LNCAP (cell line): ENCODE measurements around the gene BZW1.

ENCODE experiments used
- CTCF ChIP-seq: fragments of 450-650 bp; IDR thresholded peaks from 2 replicates; pipeline ENCODE4 v1.5.1; 2017; ENCODE audit warnings: mild to moderate bottlenecking

Gene BZW1

GRCh38 chr2:200845669-200846325 is 34.1 kb downstream of the BZW1 start:
- no peak for TF ChIP-seq CTCF

GRCh38 chr2:200847269-200847668 is 35.6 kb downstream of the BZW1 start:
- no peak for TF ChIP-seq CTCF

GRCh38 chr2:200847939-200848338 is 36.2 kb downstream of the BZW1 start:
- TF ChIP-seq CTCF, result no peak

- no peak for TF ChIP-seq CTCF
Observed at GRCh38 chr2:200850512-200851256, 39.0 kb downstream of the BZW1 start.

GRCh38 chr2:200851398-200852248 is 39.9 kb downstream of the BZW1 start:
- no peak for TF ChIP-seq CTCF

GRCh38 chr2:200852605-200853004 is 40.9 kb downstream of the BZW1 start:
- TF ChIP-seq CTCF, result no peak

- TF ChIP-seq CTCF, result no peak
Observed at GRCh38 chr2:200856806-200857205, 45.1 kb downstream of the BZW1 start.
